GM06990 (cell line): ENCODE data around the gene DNAJC21.

Experiments used
- DNase-seq: peaks from one replicate; pipeline ENCODE4 v3.0.0-alpha.2; 2011; ENCODE audit not compliant: insufficient read length; ENCODE audit errors: extremely low read depth
- H3K27me3 ChIP-seq: replicated peaks from 2 replicates; pipeline ENCODE4 v1.6.0; 2011; ENCODE audit warnings: low read length; ENCODE audit not compliant: control insufficient read depth, insufficient read depth
- H3K36me3 ChIP-seq: 2 replicates; pipeline ENCODE4 v1.5.1; 2011; ENCODE audit warnings: low read length; ENCODE audit not compliant: control insufficient read depth, insufficient read depth
- H3K4me3 ChIP-seq: replicated peaks from 2 replicates; pipeline ENCODE4 v1.5.1; 2011; ENCODE audit warnings: low read depth, mild to moderate bottlenecking, control low read depth, low read length
- TF ChIP-seq, protein P1 (sequence below): IDR thresholded peaks from 2 replicates; pipeline ENCODE4 v1.5.1; 2011; ENCODE audit warnings: low read length, control low read depth, mild to moderate bottlenecking, inconsistent platforms; ENCODE audit not compliant: insufficient read depth, poor library complexity, severe bottlenecking

The DNAJC21 gene

DNA sequence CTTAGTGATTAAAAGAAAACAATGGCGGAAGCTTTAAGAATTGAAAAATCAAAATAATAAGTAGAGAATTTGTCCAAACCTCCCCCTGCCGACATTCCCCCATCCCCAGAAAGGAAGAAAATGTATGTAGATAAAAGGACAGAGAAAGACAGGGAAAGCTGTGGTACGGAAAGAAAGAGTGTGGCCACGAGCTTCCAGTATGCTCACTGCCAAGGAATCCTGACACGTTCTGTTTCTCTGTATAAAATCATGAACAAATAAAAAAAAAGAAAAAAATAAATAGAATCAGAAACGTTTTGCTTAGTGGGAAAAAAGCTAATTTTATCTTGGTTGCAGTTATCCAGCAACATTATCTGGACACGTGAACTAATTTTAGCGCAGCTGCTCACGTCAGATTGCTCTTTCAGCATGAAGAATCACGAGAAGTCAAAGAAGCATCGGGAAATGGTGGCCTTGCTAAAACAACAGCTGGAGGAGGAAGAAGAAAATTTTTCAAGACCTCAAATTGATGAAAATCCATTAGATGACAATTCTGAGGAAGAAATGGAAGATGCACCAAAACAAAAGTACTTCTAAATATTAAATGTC lies 15.2 kb downstream of the DNAJC21 start:
- TF ChIP-seq, protein P1, sequence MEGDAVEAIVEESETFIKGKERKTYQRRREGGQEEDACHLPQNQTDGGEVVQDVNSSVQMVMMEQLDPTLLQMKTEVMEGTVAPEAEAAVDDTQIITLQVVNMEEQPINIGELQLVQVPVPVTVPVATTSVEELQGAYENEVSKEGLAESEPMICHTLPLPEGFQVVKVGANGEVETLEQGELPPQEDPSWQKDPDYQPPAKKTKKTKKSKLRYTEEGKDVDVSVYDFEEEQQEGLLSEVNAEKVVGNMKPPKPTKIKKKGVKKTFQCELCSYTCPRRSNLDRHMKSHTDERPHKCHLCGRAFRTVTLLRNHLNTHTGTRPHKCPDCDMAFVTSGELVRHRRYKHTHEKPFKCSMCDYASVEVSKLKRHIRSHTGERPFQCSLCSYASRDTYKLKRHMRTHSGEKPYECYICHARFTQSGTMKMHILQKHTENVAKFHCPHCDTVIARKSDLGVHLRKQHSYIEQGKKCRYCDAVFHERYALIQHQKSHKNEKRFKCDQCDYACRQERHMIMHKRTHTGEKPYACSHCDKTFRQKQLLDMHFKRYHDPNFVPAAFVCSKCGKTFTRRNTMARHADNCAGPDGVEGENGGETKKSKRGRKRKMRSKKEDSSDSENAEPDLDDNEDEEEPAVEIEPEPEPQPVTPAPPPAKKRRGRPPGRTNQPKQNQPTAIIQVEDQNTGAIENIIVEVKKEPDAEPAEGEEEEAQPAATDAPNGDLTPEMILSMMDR, result no peak
- H3K4me3 ChIP-seq, result no peak overlapping the region
- peaks cover 3% of the 10 kb centered on the region for H3K36me3 ChIP-seq
- no peak for DNase-seq
- no peaks in the 10 kb centered on the region for H3K27me3 ChIP-seq

DNA sequence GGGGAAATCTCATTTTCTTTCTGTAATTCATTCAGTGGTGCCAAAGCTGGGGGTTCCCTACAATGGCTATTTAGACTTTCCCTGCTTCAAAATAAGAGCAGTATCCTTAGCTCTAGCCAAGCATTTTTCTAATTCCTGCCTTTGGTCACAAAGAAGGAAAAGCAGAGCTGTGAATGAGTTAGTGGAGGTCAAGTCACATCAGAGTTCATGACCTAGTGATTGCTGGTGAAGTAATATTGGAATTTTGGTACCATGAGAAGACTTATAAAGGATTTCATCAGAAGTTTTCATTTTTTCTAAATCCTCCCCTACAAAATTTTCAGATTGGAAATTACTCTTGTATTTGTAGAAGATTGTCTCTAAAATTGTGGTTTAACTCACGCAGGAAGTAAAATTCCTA lies 28.0 kb downstream of the DNAJC21 start:
- H3K4me3 ChIP-seq, result no peak overlapping the region
- DNase-seq, result no peak
- TF ChIP-seq, protein P1, result no peak

DNA sequence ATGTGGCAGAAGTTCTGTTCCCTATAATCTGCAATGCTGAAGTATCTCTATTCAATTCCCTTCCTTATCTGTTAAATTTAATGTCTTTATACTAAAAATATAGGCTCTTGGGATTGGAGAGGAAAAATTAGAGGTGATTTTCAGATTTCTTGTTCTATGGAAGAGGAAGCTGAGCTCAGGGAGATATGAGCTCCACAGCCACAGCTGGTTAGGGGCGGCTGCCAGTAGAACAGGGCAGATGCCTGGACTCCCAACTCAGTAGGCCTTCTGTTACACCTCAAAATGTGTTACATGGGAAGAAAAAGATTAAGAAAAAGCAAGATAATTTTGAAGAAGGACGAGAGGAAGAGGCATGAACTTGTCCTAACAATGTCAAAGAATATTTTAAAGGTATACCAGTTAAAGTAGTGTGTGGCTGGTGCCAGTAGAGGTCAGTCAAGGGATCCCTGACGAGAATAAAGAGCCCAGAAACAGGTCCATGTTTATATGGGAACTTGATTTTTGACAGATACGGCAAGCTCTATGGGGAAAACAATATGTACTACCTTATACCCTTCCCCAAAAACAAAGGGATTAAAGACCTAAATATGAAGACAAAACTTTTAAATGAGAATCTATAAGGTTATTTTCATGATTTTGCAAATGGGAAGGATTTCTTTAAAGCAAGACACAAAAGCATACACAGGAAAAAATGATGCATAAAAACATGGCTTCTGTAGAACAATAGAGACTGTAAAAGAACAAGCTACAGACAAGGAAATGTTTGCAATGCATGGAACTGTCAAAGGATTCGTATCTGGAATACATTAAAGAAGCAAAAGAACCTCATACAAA lies 28.7 kb downstream of the DNAJC21 start:
- no peak overlapping the region for H3K4me3 ChIP-seq
- TF ChIP-seq, protein P1, result peak; percentile 65
- H3K36me3 ChIP-seq, result no peaks in the 10 kb centered on the region; the same call in none of the 2 replicates
- no peaks in the 10 kb centered on the region for H3K27me3 ChIP-seq
- DNase-seq, result no peak

More for the DNA sequence above, 28.0 kb downstream of the DNAJC21 start:
- H3K27me3 ChIP-seq, result no peaks in the 10 kb centered on the region
- H3K36me3 ChIP-seq, result no peaks in the 10 kb centered on the region; the same call in none of the 2 replicates

DNA sequence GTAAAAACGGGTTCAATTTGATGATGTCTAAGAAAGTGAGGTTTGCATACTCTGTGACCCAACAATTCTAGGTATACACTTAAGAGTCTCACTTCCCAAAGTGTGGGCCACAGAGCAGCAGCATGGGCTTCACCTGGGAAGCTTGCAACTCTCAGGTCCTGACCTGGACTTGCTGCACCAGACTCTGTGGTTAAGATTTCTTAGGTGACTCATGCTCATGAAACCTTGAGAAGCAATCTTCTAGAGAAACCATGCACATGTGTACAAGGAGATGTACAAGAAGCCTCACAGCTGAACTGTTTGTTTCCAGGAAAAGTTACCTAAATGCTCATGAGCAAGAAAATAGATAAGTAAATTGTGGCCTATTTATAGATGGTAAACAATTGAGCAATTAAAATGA lies 30.0 kb downstream of the DNAJC21 start:
- no peaks in the 10 kb centered on the region; the same call in 1 of the 2 replicates for H3K36me3 ChIP-seq
- no peaks in the 10 kb centered on the region for H3K27me3 ChIP-seq
- no peak overlapping the region for H3K4me3 ChIP-seq
- DNase-seq, result peak; percentile 43
- TF ChIP-seq, protein P1, result no peak

DNA sequence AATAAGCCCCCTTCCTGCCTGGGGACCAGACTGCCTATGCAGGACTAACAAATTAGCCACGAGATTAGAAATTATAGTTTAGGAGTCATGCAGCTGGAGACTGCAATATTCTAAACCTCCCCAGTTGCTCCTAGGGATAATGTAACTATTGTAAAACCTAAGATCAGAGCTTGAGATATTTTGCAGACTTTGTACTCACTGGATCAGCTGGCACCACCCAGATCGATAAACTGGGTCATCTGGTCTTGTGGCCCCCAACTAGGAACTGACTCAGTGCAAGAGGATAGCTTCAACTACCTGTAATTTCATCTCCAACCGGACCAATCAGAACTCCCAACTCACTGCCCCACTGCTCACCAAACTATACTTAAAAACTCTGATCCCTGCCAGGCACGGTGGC lies 38.2 kb downstream of the DNAJC21 start:
- H3K36me3 ChIP-seq, result peaks cover 1% of the 10 kb centered on the region; the same call in 1 of the 2 replicates
- no peaks in the 10 kb centered on the region for H3K27me3 ChIP-seq
- no peak overlapping the region for H3K4me3 ChIP-seq
- no peak for DNase-seq
- TF ChIP-seq, protein P1, result no peak
